IMR-90 (cell line): ENCODE results near the gene AGMO.

Source experiments
- ELK1 ChIP-seq: fragments of 150-350 bp; IDR thresholded peaks from 2 replicates; pipeline ENCODE4 v1.6.1; 2016; ENCODE audit warnings: low read depth, mild to moderate bottlenecking, low read length, moderate library complexity, borderline replicate concordance
- FOS ChIP-seq: fragments of 150-350 bp; IDR thresholded peaks from 2 replicates; pipeline ENCODE4 v1.6.1; 2016; ENCODE audit warnings: low read depth, low read length
- MXI1 ChIP-seq: IDR thresholded peaks from 2 replicates; pipeline ENCODE4 v1.6.1; 2012; ENCODE audit warnings: low read depth, mild to moderate bottlenecking, low read length, moderate library complexity, borderline replicate concordance
- POLR2A ChIP-seq: IDR thresholded peaks from 2 replicates; pipeline ENCODE4 v1.6.1; 2012; ENCODE audit warnings: mild to moderate bottlenecking, low read depth, low read length
- RAD21 ChIP-seq: IDR thresholded peaks from 2 replicates; pipeline ENCODE4 v1.6.1; 2012; ENCODE audit warnings: low read length, improper control_type of control experiment
- RCOR1 ChIP-seq: IDR thresholded peaks from 2 replicates; pipeline ENCODE4 v1.6.1; 2012; ENCODE audit warnings: mild to moderate bottlenecking, low read length, improper control_type of control experiment; ENCODE audit not compliant: insufficient replicate concordance
- TF ChIP-seq, protein P1 (sequence below): conservative IDR thresholded peaks from 2 replicates; pipeline ENCODE4 v1.5.1; 2012; ENCODE audit warnings: mild to moderate bottlenecking, low read depth, low read length, improper control_type of control experiment

GRCh38 chr7:15487896-15488295 is 73.9 kb downstream of the AGMO start:
- TF ChIP-seq POLR2A (no peak), ELK1 (no peak), RCOR1 (no peak), FOS (no peak), RAD21 (no peak), MXI1 (no peak)
- TF ChIP-seq, protein P1, sequence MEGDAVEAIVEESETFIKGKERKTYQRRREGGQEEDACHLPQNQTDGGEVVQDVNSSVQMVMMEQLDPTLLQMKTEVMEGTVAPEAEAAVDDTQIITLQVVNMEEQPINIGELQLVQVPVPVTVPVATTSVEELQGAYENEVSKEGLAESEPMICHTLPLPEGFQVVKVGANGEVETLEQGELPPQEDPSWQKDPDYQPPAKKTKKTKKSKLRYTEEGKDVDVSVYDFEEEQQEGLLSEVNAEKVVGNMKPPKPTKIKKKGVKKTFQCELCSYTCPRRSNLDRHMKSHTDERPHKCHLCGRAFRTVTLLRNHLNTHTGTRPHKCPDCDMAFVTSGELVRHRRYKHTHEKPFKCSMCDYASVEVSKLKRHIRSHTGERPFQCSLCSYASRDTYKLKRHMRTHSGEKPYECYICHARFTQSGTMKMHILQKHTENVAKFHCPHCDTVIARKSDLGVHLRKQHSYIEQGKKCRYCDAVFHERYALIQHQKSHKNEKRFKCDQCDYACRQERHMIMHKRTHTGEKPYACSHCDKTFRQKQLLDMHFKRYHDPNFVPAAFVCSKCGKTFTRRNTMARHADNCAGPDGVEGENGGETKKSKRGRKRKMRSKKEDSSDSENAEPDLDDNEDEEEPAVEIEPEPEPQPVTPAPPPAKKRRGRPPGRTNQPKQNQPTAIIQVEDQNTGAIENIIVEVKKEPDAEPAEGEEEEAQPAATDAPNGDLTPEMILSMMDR: no peak
